IMR-90 (cell line): Measurements from ENCODE around the gene ERC2.

Experiments
- BHLHE40 ChIP-seq: fragments of 150-350 bp; IDR thresholded peaks from 2 replicates; pipeline ENCODE4 v1.6.1; 2016; ENCODE audit warnings: mild to moderate bottlenecking, low read depth, low read length
- CEBPB ChIP-seq: IDR thresholded peaks from 2 replicates; pipeline ENCODE4 v1.6.1; 2012; ENCODE audit warnings: low read depth, low read length, improper control_type of control experiment
- CTCF ChIP-seq: conservative IDR thresholded peaks from 2 replicates; pipeline ENCODE4 v1.5.1; 2012; ENCODE audit warnings: mild to moderate bottlenecking, low read depth, low read length, improper control_type of control experiment
- MAZ ChIP-seq: IDR thresholded peaks from 2 replicates; pipeline ENCODE4 v1.6.1; 2012; ENCODE audit warnings: low read depth, mild to moderate bottlenecking, low read length, improper control_type of control experiment, moderate library complexity, borderline replicate concordance
- MXI1 ChIP-seq: IDR thresholded peaks from 2 replicates; pipeline ENCODE4 v1.6.1; 2012; ENCODE audit warnings: low read depth, mild to moderate bottlenecking, low read length, moderate library complexity, borderline replicate concordance
- POLR2A ChIP-seq: IDR thresholded peaks from 2 replicates; pipeline ENCODE4 v1.6.1; 2012; ENCODE audit warnings: mild to moderate bottlenecking, low read depth, low read length
- RAD21 ChIP-seq: IDR thresholded peaks from 2 replicates; pipeline ENCODE4 v1.6.1; 2012; ENCODE audit warnings: low read length, improper control_type of control experiment
- RFX5 ChIP-seq: IDR thresholded peaks from 2 replicates; pipeline ENCODE4 v1.8.0; 2012; ENCODE audit warnings: low read depth, mild to moderate bottlenecking, low read length, moderate library complexity
- TF ChIP-seq, protein P1 (sequence below): fragments of 150-350 bp; IDR thresholded peaks from 2 replicates; pipeline ENCODE4 v1.6.1; 2016; ENCODE audit warnings: low read depth, mild to moderate bottlenecking, low read length, moderate library complexity, borderline replicate concordance

DNA sequence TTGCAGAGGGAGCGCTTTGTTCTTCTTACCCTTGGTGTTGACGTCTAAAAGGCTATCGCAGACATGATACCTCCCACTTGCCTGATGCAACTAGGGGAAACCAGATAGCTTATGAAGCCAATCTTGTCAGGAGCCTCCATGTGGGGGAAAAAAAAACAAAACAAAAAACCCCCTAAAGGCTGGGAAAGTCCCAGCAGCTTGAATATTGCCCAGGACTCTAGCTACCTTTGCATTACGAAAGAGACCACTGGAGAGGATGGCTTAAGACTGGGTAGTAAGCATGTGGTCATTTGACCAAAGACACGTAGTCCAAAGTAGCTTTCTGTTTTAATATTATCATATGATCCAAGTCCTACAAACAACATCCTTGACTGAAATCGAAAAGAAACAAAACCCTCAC is 860.4 kb downstream of the ERC2 start:
- TF ChIP-seq CTCF, result no peak
- TF ChIP-seq RFX5, result no peak
- TF ChIP-seq POLR2A, result no peak
- TF ChIP-seq MAZ, result no peak
- no peak for TF ChIP-seq RAD21
- no peak for TF ChIP-seq CEBPB
- no peak for TF ChIP-seq MXI1
- TF ChIP-seq, protein P1, sequence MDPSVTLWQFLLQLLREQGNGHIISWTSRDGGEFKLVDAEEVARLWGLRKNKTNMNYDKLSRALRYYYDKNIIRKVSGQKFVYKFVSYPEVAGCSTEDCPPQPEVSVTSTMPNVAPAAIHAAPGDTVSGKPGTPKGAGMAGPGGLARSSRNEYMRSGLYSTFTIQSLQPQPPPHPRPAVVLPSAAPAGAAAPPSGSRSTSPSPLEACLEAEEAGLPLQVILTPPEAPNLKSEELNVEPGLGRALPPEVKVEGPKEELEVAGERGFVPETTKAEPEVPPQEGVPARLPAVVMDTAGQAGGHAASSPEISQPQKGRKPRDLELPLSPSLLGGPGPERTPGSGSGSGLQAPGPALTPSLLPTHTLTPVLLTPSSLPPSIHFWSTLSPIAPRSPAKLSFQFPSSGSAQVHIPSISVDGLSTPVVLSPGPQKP, result no peak
- no peak for TF ChIP-seq BHLHE40
